Colonic mucosa (tissue), 4 donors: ENCODE results near the gene LOXHD1. TPM values are rescaled to one million over a fixed set of nuclear protein-coding genes. Genes with fewer than 3 reads are reported as not detected.

ENCODE experiments used
- DNase-seq: peaks from one replicate; pipeline ENCODE4 v3.0.0-alpha.2; 2020
- H3K27ac ChIP-seq: fragments of 200-600 bp; one replicate; pipeline ENCODE4 v1.8.0; 2021
- H3K27me3 ChIP-seq: fragments of 200-600 bp; one replicate; pipeline ENCODE4 v1.8.0; 2021
- H3K36me3 ChIP-seq: fragments of 200-600 bp; one replicate; pipeline ENCODE4 v1.8.0; 2021
- H3K4me1 ChIP-seq: fragments of 200-600 bp; one replicate; pipeline ENCODE4 v1.8.0; 2021; ENCODE audit warnings: mild to moderate bottlenecking
- H3K4me3 ChIP-seq: fragments of 200-600 bp; one replicate; pipeline ENCODE4 v1.8.0; 2021
- H3K9ac ChIP-seq, 2 donors: one replicate each; pipeline ENCODE4 v1.7.0; 2013; ENCODE audit warnings: control low read depth in 2 of 2, low read depth in 2 of 2, low read length in 2 of 2
- H3K9me3 ChIP-seq: fragments of 200-600 bp; one replicate; pipeline ENCODE4 v1.8.0; 2021
- CTCF ChIP-seq: fragments of 200-600 bp; IDR thresholded peaks from one replicate; pipeline ENCODE4 v1.8.0; 2022; ENCODE audit warnings: antibody characterized with exemption, mild to moderate bottlenecking
- intact Hi-C: fragments of 100-400 bp; cut with DNase I; formaldehyde crosslinking; loops from one replicate; pipeline ENCODE4 v1.14.1; 2022
- total RNA-seq, 2 donors: library from RNA; stranded (reverse); fragmentation: NEBNext Ultra II Directional in 1 of 2; extraction: Animal tissue kit (Norgen Biotek cat#: 25700) in 1 of 2; gene quantifications; one replicate each; pipeline ENCODE4 v1.2.1, GENCODE V29; 2021
- donor health status: healthy.
- donor health status: DM: no; HTN: no; CAD: no.
- donor health status: DM: no; HTN: no; CAD: no.

Gene LOXHD1
- total RNA-seq, 2 donors from 2014 or later: not detected

GRCh38 chr18:46470714-46471113 lies 186.3 kb downstream of the LOXHD1 start:
- Histone ChIP-seq H3K4me3 (no peak overlapping the region), H3K9me3 (no peaks in the 10 kb centered on the region), H3K27me3 (no peaks in the 10 kb centered on the region), H3K36me3 (no peaks in the 10 kb centered on the region), H3K4me1 (no peaks in the 10 kb centered on the region), H3K27ac (no peak overlapping the region), H3K9ac (no peak overlapping the region)
- no peak for TF ChIP-seq CTCF
- intact Hi-C loops: no loop called here
- DNase-seq: no peak

- TF ChIP-seq CTCF: no peak
- no peak overlapping the region for H3K27ac ChIP-seq
- no peaks in the 10 kb centered on the region for H3K36me3 ChIP-seq
- intact Hi-C loops: no loop called here
- no peaks in the 10 kb centered on the region for H3K27me3 ChIP-seq
- no peak overlapping the region for H3K4me3 ChIP-seq
- no peaks in the 10 kb centered on the region for H3K4me1 ChIP-seq
- no peak for DNase-seq
- no peak overlapping the region for H3K9ac ChIP-seq
- H3K9me3 ChIP-seq: no peaks in the 10 kb centered on the region
Observed at GRCh38 chr18:46469186-46469915, 187.7 kb downstream of the LOXHD1 start.

- H3K4me3 ChIP-seq: no peak overlapping the region
- DNase-seq: no peak
Observed at GRCh38 chr18:46468426-46469180, 188.4 kb downstream of the LOXHD1 start.

GRCh38 chr18:46466234-46467160 lies 190.5 kb downstream of the LOXHD1 start:
- Histone ChIP-seq H3K4me3 (no peak overlapping the region), H3K4me1 (no peaks in the 10 kb centered on the region), H3K27me3 (no peaks in the 10 kb centered on the region), H3K36me3 (no peaks in the 10 kb centered on the region), H3K9ac (no peak overlapping the region), H3K27ac (no peak overlapping the region), H3K9me3 (no peaks in the 10 kb centered on the region)
- intact Hi-C loops: no loop called here
- DNase-seq: no peak
- TF ChIP-seq CTCF: no peak

More at GRCh38 chr18:46468426-46469180, 188.4 kb downstream of the LOXHD1 start:
- no peak overlapping the region for H3K27ac ChIP-seq
- no peaks in the 10 kb centered on the region for H3K4me1 ChIP-seq
- no peaks in the 10 kb centered on the region for H3K9me3 ChIP-seq
- no peaks in the 10 kb centered on the region for H3K27me3 ChIP-seq
- no peak for TF ChIP-seq CTCF
- intact Hi-C loops: no loop called here
- no peak overlapping the region for H3K9ac ChIP-seq
- H3K36me3 ChIP-seq: no peaks in the 10 kb centered on the region

GRCh38 chr18:46464926-46465655 lies 191.9 kb downstream of the LOXHD1 start:
- H3K36me3 ChIP-seq: no peaks in the 10 kb centered on the region
- intact Hi-C loops: no loop called here
- H3K27me3 ChIP-seq: no peaks in the 10 kb centered on the region
- no peak for TF ChIP-seq CTCF
- no peak overlapping the region for H3K4me3 ChIP-seq
- DNase-seq: no peak
- H3K9me3 ChIP-seq: no peaks in the 10 kb centered on the region
- no peak overlapping the region for H3K27ac ChIP-seq
- H3K4me1 ChIP-seq: no peaks in the 10 kb centered on the region
- H3K9ac ChIP-seq: no peak overlapping the region
